Heart left ventricle (tissue), 16 donors: ENCODE measurements around the gene ZNF785. TPM values are rescaled to one million over a fixed set of nuclear protein-coding genes. Genes with fewer than 3 reads are reported as not detected.

Source experiments
- ATAC-seq, 4 donors: fragments of 200-7000 bp; cut with Tn5 transposase; one replicate each; pipeline ENCODE4 v1.9.1; 2020 to 2022; ENCODE audit warnings: moderate library complexity in 4 of 4, mild to moderate bottlenecking in 3 of 4, moderate number of reproducible peaks in 1 of 4
- DNase-seq, 5 donors: peaks; one replicate each; pipeline ENCODE4 v3.0.0-alpha.2; 2020
- H3K27ac ChIP-seq, 12 donors: fragments of 200-600 bp; sonication (generic) in 4 of 12; one replicate each; pipeline versions ENCODE4 v1.5.0 to v1.8.0; 2016 to 2022; ENCODE audit warnings: mild to moderate bottlenecking in 2 of 12
- H3K27me3 ChIP-seq, 9 donors: fragments of 200-600 bp; sonication (generic) in 2 of 9; one replicate each; pipeline versions ENCODE4 v1.5.1 to v1.8.0; 2016 to 2022; ENCODE audit warnings: mild to moderate bottlenecking in 3 of 9
- H3K36me3 ChIP-seq, 9 donors: fragments of 200-600 bp; sonication (generic) in 2 of 9; one replicate each; pipeline versions ENCODE4 v1.5.0 to v1.8.0; 2018 to 2022; ENCODE audit warnings: mild to moderate bottlenecking in 2 of 9
- H3K4me1 ChIP-seq, 12 donors: fragments of 200-600 bp; sonication (generic) in 4 of 12; one replicate each; pipeline versions ENCODE4 v1.5.0 to v1.8.0; 2016 to 2022; ENCODE audit warnings: mild to moderate bottlenecking in 3 of 12
- H3K4me3 ChIP-seq, 12 donors: fragments of 200-600 bp; sonication (generic) in 4 of 12; one replicate each; pipeline versions ENCODE4 v1.5.0 to v1.8.0; 2017 to 2022; ENCODE audit warnings: mild to moderate bottlenecking in 9 of 12, moderate library complexity in 4 of 12
- H3K9me3 ChIP-seq, 12 donors: fragments of 200-600 bp; sonication (generic) in 4 of 12; one replicate each; pipeline versions ENCODE4 v1.5.0 to v1.8.0; 2016 to 2022; ENCODE audit warnings: mild to moderate bottlenecking in 1 of 12
- CTCF ChIP-seq, 12 donors: fragments of 200-600 bp; sonication (generic) in 4 of 12; IDR thresholded peaks; one replicate each; pipeline versions ENCODE4 v1.5.0 to v1.8.0; 2018 to 2022; ENCODE audit warnings: antibody characterized with exemption in 12 of 12, mild to moderate bottlenecking in 5 of 12
- POLR2A ChIP-seq, 2 donors: fragments of 450-650 bp; IDR thresholded peaks; one replicate each; pipeline ENCODE4 v1.6.1; 2017; ENCODE audit warnings: antibody characterized with exemption in 2 of 2, mild to moderate bottlenecking in 2 of 2, moderate library complexity in 2 of 2
- WGBS, 4 donors: extraction: QIAGEN DNeasy Blood & Tissue Kit in 2 of 4; methylation state at CpG; one replicate each; pipeline versions ENCODE4 v1.1.5 to v1.1.7; 2013 to 2018; 5-methylcytosine and 5-hydroxymethylcytosine counted together
- intact Hi-C, 10 donors: fragments of 100-400 bp; cut with DNase I; formaldehyde crosslinking; loops; one replicate each; pipeline versions ENCODE4 v1.11.1 to v1.14.2; 2022
- polyA plus RNA-seq, 2 donors: library from polyadenylated mRNA; stranded (reverse); fragments of 200-250 nt; gene quantifications; one replicate each; pipeline ENCODE4 v1.2.3, GENCODE V29; 2013
- total RNA-seq, 9 donors: library from RNA; depleted of rRNA in 2 of 9; stranded (reverse); fragments of >200 nt in 2 of 9; fragmentation: NEBNext Ultra II Directional in 3 of 9; extraction: Animal tissue kit (Norgen Biotek cat#: 25700) in 3 of 9; gene quantifications; one replicate each; pipeline versions ENCODE4 v1.1.0 to v1.2.4, GENCODE V29; 2016 to 2023
- donor health status: ischemic (EF 13 %, LVEDD 7.1; RV severe dilation, severe dysfunction).
- donor health status: healthy with polysubstance abuse.
- donor health status: DM: no; HTN: yes; CAD: no.
- donor health status: DM: no; HTN: no; CAD: no.
- donor health status: ischemic (EF 25% LVEDD 6.9; RV normal size, moderate dysfunction).
- donor health status: ischemic (EF 25% LVEDD 5.7; RV mildly dilated, moderate dysfunction).
- donor health status: healthy.
- donor health status: DM: yes; HTN: yes; CAD: no.
- donor health status: ischemic (EF 35%, LVEDD 5.7; RV mildly dilated, moderate dysfunction).
- donor health status: nonischemic (EF 11% LVEDD 7.7; RV severe dilation, severe dysfunction).
- donor health status: DM: yes; HTN: yes; CAD: no.
- donor health status: PGD.
- donor health status: ischemic (EF 29% LVEDD 5.4; RV normal size, mild dysfunction).
- donor health status: nonischemic (EF 23%, LVEDD 6.1; RV moderate dilation, normal function).

ZNF785 gene
- total and polyA plus RNA-seq, 11 donors, result 2.9 to 10.9 (median 4.5) TPM

- no peak for ATAC-seq
- H3K4me3 ChIP-seq, result peak overlapping the region in 9 of 12 donors; percentile 53 to 71 (median 64)
- peaks cover 0 to 42% (median 13%) of the 10 kb centered on the region in 12 donors for H3K4me1 ChIP-seq
- no peaks in the 10 kb centered on the region for H3K9me3 ChIP-seq
- H3K27me3 ChIP-seq, result no peaks in the 10 kb centered on the region
- H3K27ac ChIP-seq, result peak overlapping the region; percentile 65 to 87 (median 76)
- no peak for DNase-seq
- no peak for TF ChIP-seq CTCF (IDR thresholded peaks at IDR 0.05)
- no peak for TF ChIP-seq POLR2A (IDR thresholded peaks at IDR 0.05)
- intact Hi-C loops, result no loop called here
- WGBS, 4 donors, result 88 to 97% (median 94%) methylated on average over 14 of the region's 14 CpGs
- H3K36me3 ChIP-seq, result no peaks in the 10 kb centered on the region
Observed at GRCh38 chr16:30562021-30562420, 23.5 kb downstream of the ZNF785 start.

- peak overlapping the region; percentile 30 to 71 (median 56) for H3K4me3 ChIP-seq
- H3K4me1 ChIP-seq, result peaks cover 0 to 49% (median 20%) of the 10 kb centered on the region in 12 donors
- intact Hi-C loops, result no loop called here
- DNase-seq (peak; percentile 56 to 81 (median 60)), ATAC-seq (no peak)
- H3K27me3 ChIP-seq, result no peaks in the 10 kb centered on the region
- no peak for TF ChIP-seq POLR2A (IDR thresholded peaks at IDR 0.05)
- no peak for TF ChIP-seq CTCF (IDR thresholded peaks at IDR 0.05)
- peak overlapping the region; percentile 65 to 87 (median 76) for H3K27ac ChIP-seq
- H3K36me3 ChIP-seq, result peaks cover 0 to 4% (median 0%) of the 10 kb centered on the region in 9 donors
- WGBS, 4 donors, result 13 to 24% (median 21%) methylated on average over 37 to 46 of the region's 46 CpGs
- H3K9me3 ChIP-seq, result no peaks in the 10 kb centered on the region
Observed at GRCh38 chr16:30561089-30561816, 24.2 kb downstream of the ZNF785 start.

- peak overlapping the region in 1 of 12 donors; percentile 99 for H3K27ac ChIP-seq
- 88 to 97% (median 92%) methylated on average over 6 of the region's 6 CpGs for WGBS, 4 donors
- TF ChIP-seq POLR2A (IDR thresholded peaks at IDR 0.05), result no peak
- no peak for TF ChIP-seq CTCF (IDR thresholded peaks at IDR 0.05)
- no peak for DNase-seq
- peaks cover 0 to 52% (median 24%) of the 10 kb centered on the region in 12 donors for H3K4me1 ChIP-seq
- H3K36me3 ChIP-seq, result peaks cover 0 to 20% (median 10%) of the 10 kb centered on the region in 9 donors
- H3K27me3 ChIP-seq, result no peaks in the 10 kb centered on the region
- no peak overlapping the region for H3K4me3 ChIP-seq
- H3K9me3 ChIP-seq, result no peaks in the 10 kb centered on the region
- ATAC-seq, result no peak
- intact Hi-C loops, result loop anchor here in 2 of 10 donors (2.0 kb wide), 2 partner anchors 13 to 25 kb away; partner anchors contain the start of gene ZNF747 (in 1 of the 2)
Observed at GRCh38 chr16:30559690-30560089, 25.8 kb downstream of the ZNF785 start.

- Histone ChIP-seq H3K27me3 (no peaks in the 10 kb centered on the region), H3K4me3 (peak overlapping the region in 9 of 12 donors; percentile 64 to 98 (median 81)), H3K9me3 (no peaks in the 10 kb centered on the region), H3K4me1 (peaks cover 0 to 60% (median 29%) of the 10 kb centered on the region in 12 donors), H3K27ac (peak overlapping the region in 11 of 12 donors; percentile 53 to 99 (median 92)), H3K36me3 (peaks cover 0 to 28% (median 18%) of the 10 kb centered on the region in 9 donors)
- DNase-seq (no peak), ATAC-seq (no peak)
- TF ChIP-seq CTCF (IDR thresholded peaks at IDR 0.05) (no peak), POLR2A (IDR thresholded peaks at IDR 0.05) (no peak)
- intact Hi-C loops, result loop anchor here in 9 of 10 donors (1.0 to 2.0 kb wide), 7 partner anchors 14 to 91 kb away; partner anchors contain the start of genes ZNF747 (in 5 of the 9), PRR14 (in 1 of the 9) and ZNF785 (in 1 of the 9)
- WGBS, 4 donors, result 84 to 87% (median 85%) methylated on average over 21 of the region's 21 CpGs
Observed at GRCh38 chr16:30558789-30559377, 26.6 kb downstream of the ZNF785 start.
